Vagina (tissue), 2 donors: ENCODE results near the gene LONRF3. TPM values are rescaled to one million over a fixed set of nuclear protein-coding genes. Genes with fewer than 3 reads are reported as not detected.

ENCODE experiments used
- DNase-seq, 2 donors: peaks; one replicate each; pipeline ENCODE4 v3.0.0-alpha.2; 2017; ENCODE audit errors: extremely low spot score in 2 of 2
- H3K27ac ChIP-seq: fragments of 200-600 bp; sonication (generic); one replicate; pipeline ENCODE4 v1.5.1; 2019
- H3K27me3 ChIP-seq: fragments of 200-600 bp; sonication (generic); one replicate; pipeline ENCODE4 v1.5.1; 2019
- H3K36me3 ChIP-seq, 2 donors: fragments of 200-600 bp; sonication (generic); one replicate each; pipeline ENCODE4 v1.5.1; 2017 to 2019
- H3K4me1 ChIP-seq: fragments of 200-600 bp; sonication (generic); one replicate; pipeline ENCODE4 v1.5.1; 2019
- H3K4me3 ChIP-seq, 2 donors: fragments of 200-600 bp; sonication (generic); 1 replicate in 1 of 2; 2 replicates in 1 of 2; pipeline ENCODE4 v1.5.1; 2016 to 2019
- H3K9me3 ChIP-seq: fragments of 200-600 bp; sonication (generic); one replicate; pipeline ENCODE4 v1.5.1; 2019
- CTCF ChIP-seq, 3 experiments: fragments of 450-650 bp in 2 of 3; fragments of 200-600 bp in 1 of 3; sonication (generic) in 1 of 3; IDR thresholded peaks; one replicate each; pipeline ENCODE4 v1.5.1; 2017 to 2019; ENCODE audit warnings: antibody characterized with exemption in 3 of 3, mild to moderate bottlenecking in 2 of 3, moderate library complexity in 2 of 3
- POLR2A ChIP-seq, 2 donors: fragments of 450-650 bp; IDR thresholded peaks; one replicate each; pipeline ENCODE4 v1.6.1; 2017; ENCODE audit warnings: antibody characterized with exemption in 2 of 2, mild to moderate bottlenecking in 2 of 2, moderate library complexity in 2 of 2
- POLR2AphosphoS5 ChIP-seq, 2 donors: sonication (generic); formaldehyde crosslinking; IDR thresholded peaks; one replicate each; pipeline ENCODE4 v1.9.0; 2017; ENCODE audit warnings: antibody characterized with exemption in 2 of 2, mild to moderate bottlenecking in 2 of 2, low read depth in 1 of 2; ENCODE audit not compliant: insufficient read depth in 1 of 2
- intact Hi-C: fragments of 100-400 bp; cut with DNase I; formaldehyde crosslinking; loops from one replicate; pipeline ENCODE4 v1.15.1; 2023
- total RNA-seq: library from RNA; depleted of rRNA; stranded (reverse); fragments of >200 nt; gene quantifications from one replicate; pipeline ENCODE4 v1.2.3, GENCODE V29; 2016

LONRF3 gene
- total RNA-seq, 1 donor from 2014 or later: 9.8 TPM

- no peak for TF ChIP-seq CTCF (IDR thresholded peaks at IDR 0.05)
- TF ChIP-seq POLR2A (IDR thresholded peaks at IDR 0.05): no peak
- TF ChIP-seq POLR2AphosphoS5 (IDR thresholded peaks at IDR 0.05; ENCODE audit: insufficient read depth in 1 of 2, low read depth in 1 of 2): no peak
- H3K4me1 ChIP-seq: no peaks in the 10 kb centered on the region
- intact Hi-C loops: no loop called here
- no peak overlapping the region for H3K27ac ChIP-seq
- H3K4me3 ChIP-seq: no peak overlapping the region
- no peaks in the 10 kb centered on the region for H3K27me3 ChIP-seq
- H3K9me3 ChIP-seq: no peaks in the 10 kb centered on the region
- no peak for DNase-seq
- H3K36me3 ChIP-seq: no peaks in the 10 kb centered on the region
These were observed 9.0 kb upstream of the LONRF3 start for GRCh38 chrX:118965395-118965794.

GRCh38 chrX:118968031-118968430, 6.4 kb upstream of the LONRF3 start:
- Histone ChIP-seq H3K4me1 (no peaks in the 10 kb centered on the region), H3K36me3 (no peaks in the 10 kb centered on the region), H3K27ac (no peak overlapping the region), H3K27me3 (no peaks in the 10 kb centered on the region), H3K9me3 (no peaks in the 10 kb centered on the region), H3K4me3 (no peak overlapping the region)
- no peak for TF ChIP-seq POLR2A (IDR thresholded peaks at IDR 0.05)
- TF ChIP-seq POLR2AphosphoS5 (IDR thresholded peaks at IDR 0.05; ENCODE audit: insufficient read depth in 1 of 2, low read depth in 1 of 2): no peak
- no peak for TF ChIP-seq CTCF (IDR thresholded peaks at IDR 0.05)
- no peak for DNase-seq
- intact Hi-C loops: no loop called here

GRCh38 chrX:118971552-118971951, 2.9 kb upstream of the LONRF3 start:
- no peaks in the 10 kb centered on the region for H3K27me3 ChIP-seq
- peaks cover 13% of the 10 kb centered on the region for H3K4me1 ChIP-seq
- no peak overlapping the region for H3K4me3 ChIP-seq
- TF ChIP-seq POLR2AphosphoS5 (IDR thresholded peaks at IDR 0.05; ENCODE audit: insufficient read depth in 1 of 2, low read depth in 1 of 2): no peak
- DNase-seq: no peak
- no peak overlapping the region for H3K27ac ChIP-seq
- H3K9me3 ChIP-seq: no peaks in the 10 kb centered on the region
- intact Hi-C loops: no loop called here
- no peaks in the 10 kb centered on the region for H3K36me3 ChIP-seq

- no peak overlapping the region for H3K27ac ChIP-seq
- peak overlapping the region; percentile 52 to 54 for H3K4me3 ChIP-seq
- H3K27me3 ChIP-seq: no peaks in the 10 kb centered on the region
- H3K4me1 ChIP-seq: peaks cover 16% of the 10 kb centered on the region
- no peaks in the 10 kb centered on the region for H3K9me3 ChIP-seq
- intact Hi-C loops: no loop called here
- no peaks in the 10 kb centered on the region for H3K36me3 ChIP-seq
- no peak for DNase-seq
- TF ChIP-seq POLR2A (IDR thresholded peaks at IDR 0.05): no peak
- TF ChIP-seq CTCF (IDR thresholded peaks at IDR 0.05): no peak
- no peak for TF ChIP-seq POLR2AphosphoS5 (IDR thresholded peaks at IDR 0.05; ENCODE audit: insufficient read depth in 1 of 2, low read depth in 1 of 2)
These were observed 880 bp upstream of the LONRF3 start for GRCh38 chrX:118973389-118974087.

GRCh38 chrX:118974908-118975671, 672 bp downstream of the LONRF3 start:
- Histone ChIP-seq H3K4me3 (peak overlapping the region; percentile 52 to 54), H3K9me3 (no peaks in the 10 kb centered on the region), H3K4me1 (peaks cover 16% of the 10 kb centered on the region), H3K27ac (peak overlapping the region; percentile 69), H3K27me3 (no peaks in the 10 kb centered on the region), H3K36me3 (no peaks in the 10 kb centered on the region)
- intact Hi-C loops: no loop called here
- DNase-seq: peak in 1 of 2 donors; percentile 74
- TF ChIP-seq CTCF (IDR thresholded peaks at IDR 0.05) (no peak), POLR2A (IDR thresholded peaks at IDR 0.05) (no peak), POLR2AphosphoS5 (IDR thresholded peaks at IDR 0.05; ENCODE audit: insufficient read depth in 1 of 2, low read depth in 1 of 2) (no peak)
